Skeletal muscle satellite cell (primary cell): Measurements from ENCODE around the gene CACNA1B.

Source experiments
- H3K27me3 ChIP-seq: 2 replicates; pipeline ENCODE4 v1.7.0; 2013; ENCODE audit warnings: low read length; ENCODE audit not compliant: control insufficient read depth, insufficient read depth
- H3K36me3 ChIP-seq: 2 replicates; pipeline ENCODE4 v1.7.0; 2013; ENCODE audit warnings: mild to moderate bottlenecking, control low read depth, low read length; ENCODE audit not compliant: insufficient read depth
- H3K4me1 ChIP-seq: 2 replicates; pipeline ENCODE4 v1.7.0; 2013; ENCODE audit warnings: low read length; ENCODE audit not compliant: control insufficient read depth, insufficient read depth
- H3K4me2 ChIP-seq: 2 replicates; pipeline ENCODE4 v1.7.0; 2013; ENCODE audit warnings: mild to moderate bottlenecking, low read length
- H3K4me3 ChIP-seq: 2 replicates; pipeline ENCODE4 v1.7.0; 2013; ENCODE audit warnings: low read length
- H3K9ac ChIP-seq: 2 replicates; pipeline ENCODE4 v1.7.0; 2013; ENCODE audit warnings: mild to moderate bottlenecking, low read depth, low read length, moderate library complexity
- H3K9me3 ChIP-seq: replicated peaks from 2 replicates; pipeline ENCODE4 v1.7.0; 2013; ENCODE audit warnings: mild to moderate bottlenecking, control low read depth, low read length

Gene CACNA1B

GRCh38 chr9:138009016-138009802, 131.6 kb downstream of the CACNA1B start:
- no peaks in the 10 kb centered on the region for H3K27me3 ChIP-seq
- no peaks in the 10 kb centered on the region for H3K9me3 ChIP-seq
- no peaks in the 10 kb centered on the region for H3K4me1 ChIP-seq
- H3K4me2 ChIP-seq, result no peak overlapping the region
- no peak overlapping the region for H3K4me3 ChIP-seq
- H3K36me3 ChIP-seq, result no peaks in the 10 kb centered on the region
- no peak overlapping the region for H3K9ac ChIP-seq

GRCh38 chr9:138009803-138010690, 132.5 kb downstream of the CACNA1B start:
- Histone ChIP-seq H3K27me3 (no peaks in the 10 kb centered on the region), H3K9me3 (no peaks in the 10 kb centered on the region), H3K4me3 (no peak overlapping the region)

DNA sequence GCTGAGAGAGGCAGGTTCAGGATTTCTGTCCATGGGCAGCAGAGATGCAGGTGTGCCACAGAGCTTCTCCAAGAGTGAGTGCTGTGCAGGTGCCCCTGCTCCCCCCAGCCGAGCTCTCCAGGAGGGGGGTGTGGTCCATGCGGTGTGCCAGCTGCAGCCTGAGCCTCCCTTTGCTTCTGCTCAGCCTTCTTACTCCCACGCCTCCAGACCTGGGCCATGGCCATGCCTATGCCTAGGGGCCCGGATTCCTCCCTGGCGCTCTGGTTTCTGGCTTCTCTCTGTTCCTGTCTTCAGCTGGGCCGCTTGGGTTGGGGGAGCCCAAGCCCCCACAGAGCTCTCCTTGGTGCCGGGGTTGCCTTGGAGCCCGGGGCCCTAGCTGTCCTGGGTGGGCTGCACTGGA, 133.3 kb downstream of the CACNA1B start:
- no peak overlapping the region for H3K9ac ChIP-seq
- H3K36me3 ChIP-seq, result no peaks in the 10 kb centered on the region
- no peaks in the 10 kb centered on the region for H3K9me3 ChIP-seq
- no peaks in the 10 kb centered on the region for H3K4me1 ChIP-seq
- H3K4me3 ChIP-seq, result no peak overlapping the region
- no peaks in the 10 kb centered on the region for H3K27me3 ChIP-seq
- no peak overlapping the region for H3K4me2 ChIP-seq

More at GRCh38 chr9:138009803-138010690, 132.5 kb downstream of the CACNA1B start:
- no peaks in the 10 kb centered on the region for H3K36me3 ChIP-seq
- no peak overlapping the region for H3K9ac ChIP-seq
- no peak overlapping the region for H3K4me2 ChIP-seq
- H3K4me1 ChIP-seq, result no peaks in the 10 kb centered on the region

DNA sequence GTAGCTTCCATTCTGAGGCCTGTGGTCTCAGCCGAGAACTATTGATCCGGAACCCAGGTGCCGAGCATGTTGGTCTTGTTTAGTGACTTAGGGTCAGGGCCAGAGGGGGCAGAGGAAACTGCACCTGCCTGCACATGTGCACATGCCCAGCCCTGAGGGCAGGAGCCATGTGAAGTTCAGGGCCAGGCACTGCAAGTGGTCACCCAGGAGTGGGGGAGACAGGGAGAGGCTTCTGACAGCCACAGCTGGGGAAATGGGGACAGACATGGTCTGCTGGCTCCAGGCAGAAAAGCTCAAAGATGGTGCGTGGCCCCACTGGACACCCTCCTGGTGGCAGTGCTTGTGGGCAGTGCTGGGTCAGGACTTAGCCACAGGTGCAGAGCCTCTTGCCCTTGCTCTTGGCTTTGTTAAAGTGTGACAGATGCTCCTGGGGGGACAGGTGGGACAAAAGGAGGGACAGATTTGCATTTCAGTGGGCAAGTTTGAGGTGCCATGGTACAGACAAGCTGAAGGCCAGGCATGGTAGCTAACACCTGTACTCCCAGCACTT, 134.4 kb downstream of the CACNA1B start:
- Histone ChIP-seq H3K36me3 (no peaks in the 10 kb centered on the region), H3K4me1 (no peaks in the 10 kb centered on the region), H3K4me3 (no peak overlapping the region), H3K9me3 (no peaks in the 10 kb centered on the region), H3K9ac (no peak overlapping the region), H3K4me2 (no peak overlapping the region), H3K27me3 (no peaks in the 10 kb centered on the region)

DNA sequence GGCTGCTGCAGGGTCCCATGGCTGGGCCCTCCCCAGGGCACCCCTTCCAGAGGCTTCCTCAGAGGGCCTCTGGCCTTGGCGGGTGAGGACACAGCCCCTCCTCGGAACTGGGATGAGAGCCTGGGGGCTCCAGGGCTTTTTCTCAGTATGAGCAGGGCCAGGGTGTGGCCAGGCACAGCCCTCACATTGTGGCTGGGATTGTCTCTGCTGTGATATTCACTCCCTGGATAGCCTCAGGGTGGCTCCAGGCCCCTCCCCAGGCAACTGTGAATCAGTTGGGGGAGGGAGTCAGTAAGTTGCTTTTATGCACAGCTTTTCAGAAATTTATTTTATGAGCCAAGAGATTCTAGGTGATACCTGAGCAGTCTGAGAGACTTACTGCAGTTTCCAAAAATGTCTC, 135.7 kb downstream of the CACNA1B start:
- Histone ChIP-seq H3K4me2 (no peak overlapping the region), H3K27me3 (no peaks in the 10 kb centered on the region), H3K9me3 (no peaks in the 10 kb centered on the region), H3K4me1 (no peaks in the 10 kb centered on the region), H3K36me3 (no peaks in the 10 kb centered on the region), H3K4me3 (no peak overlapping the region), H3K9ac (no peak overlapping the region)

DNA sequence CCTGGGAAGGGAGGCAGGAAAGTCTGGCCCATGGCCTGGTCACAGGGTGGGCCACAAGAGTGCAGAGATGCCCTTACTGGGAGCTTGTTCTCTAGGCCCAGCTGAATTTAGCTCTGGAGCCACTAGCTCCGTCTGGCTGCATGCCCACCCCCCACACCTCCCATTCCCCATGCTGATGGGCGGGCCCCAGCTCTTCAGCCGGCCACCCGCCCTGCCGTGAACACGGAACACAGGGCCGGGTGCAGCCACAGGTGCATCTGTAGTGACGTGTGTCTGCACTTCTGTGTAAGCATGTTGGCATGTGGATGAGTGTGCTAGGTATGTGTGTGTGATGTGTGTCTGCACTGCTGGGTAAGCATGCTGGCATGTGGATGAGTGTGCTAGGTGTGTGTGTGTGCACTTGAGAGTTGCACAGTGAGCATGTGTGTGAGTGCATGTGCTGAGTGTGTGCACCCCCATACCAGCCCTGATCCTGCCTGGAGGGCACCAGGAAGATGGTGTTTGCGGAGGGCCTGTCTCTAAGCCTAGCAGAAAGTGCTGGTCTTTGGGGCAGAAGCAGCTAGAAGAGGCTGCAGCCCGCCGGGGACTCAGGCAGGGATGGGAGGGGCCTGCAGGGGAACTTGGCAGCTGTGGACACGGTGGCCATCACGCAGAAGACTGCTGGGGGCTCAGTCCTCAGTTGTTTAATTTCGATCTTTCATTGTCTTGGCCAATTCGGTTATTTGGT, 136.4 kb downstream of the CACNA1B start:
- no peaks in the 10 kb centered on the region for H3K36me3 ChIP-seq
- no peak overlapping the region for H3K4me3 ChIP-seq
- no peaks in the 10 kb centered on the region for H3K9me3 ChIP-seq
- H3K9ac ChIP-seq, result no peak overlapping the region
- no peaks in the 10 kb centered on the region for H3K27me3 ChIP-seq
- H3K4me1 ChIP-seq, result no peaks in the 10 kb centered on the region
- H3K4me2 ChIP-seq, result no peak overlapping the region

DNA sequence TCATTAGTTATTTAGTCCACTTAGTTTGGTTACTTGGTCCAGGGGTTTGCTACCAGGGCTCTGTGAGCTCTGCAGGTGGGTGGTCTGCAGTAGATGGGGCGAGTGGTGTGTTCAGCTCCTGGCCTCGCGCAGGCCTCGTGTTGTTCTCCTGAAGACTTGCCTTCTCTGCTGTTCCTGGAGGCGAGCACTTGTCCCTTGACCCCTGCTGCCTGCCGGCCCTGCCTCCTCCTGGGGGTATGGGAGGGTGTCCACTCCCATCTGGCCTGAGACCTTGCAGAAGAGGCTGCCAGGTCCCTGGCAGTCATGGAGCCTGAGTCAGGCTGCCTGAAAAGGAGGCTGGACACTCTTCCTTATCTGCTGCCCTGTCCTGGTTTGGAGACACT, 137.0 kb downstream of the CACNA1B start:
- H3K4me3 ChIP-seq, result no peak overlapping the region
- no peaks in the 10 kb centered on the region for H3K27me3 ChIP-seq
- H3K4me1 ChIP-seq, result no peaks in the 10 kb centered on the region
- no peak overlapping the region for H3K9ac ChIP-seq
- no peaks in the 10 kb centered on the region for H3K36me3 ChIP-seq
- H3K4me2 ChIP-seq, result no peak overlapping the region
- no peaks in the 10 kb centered on the region for H3K9me3 ChIP-seq

DNA sequence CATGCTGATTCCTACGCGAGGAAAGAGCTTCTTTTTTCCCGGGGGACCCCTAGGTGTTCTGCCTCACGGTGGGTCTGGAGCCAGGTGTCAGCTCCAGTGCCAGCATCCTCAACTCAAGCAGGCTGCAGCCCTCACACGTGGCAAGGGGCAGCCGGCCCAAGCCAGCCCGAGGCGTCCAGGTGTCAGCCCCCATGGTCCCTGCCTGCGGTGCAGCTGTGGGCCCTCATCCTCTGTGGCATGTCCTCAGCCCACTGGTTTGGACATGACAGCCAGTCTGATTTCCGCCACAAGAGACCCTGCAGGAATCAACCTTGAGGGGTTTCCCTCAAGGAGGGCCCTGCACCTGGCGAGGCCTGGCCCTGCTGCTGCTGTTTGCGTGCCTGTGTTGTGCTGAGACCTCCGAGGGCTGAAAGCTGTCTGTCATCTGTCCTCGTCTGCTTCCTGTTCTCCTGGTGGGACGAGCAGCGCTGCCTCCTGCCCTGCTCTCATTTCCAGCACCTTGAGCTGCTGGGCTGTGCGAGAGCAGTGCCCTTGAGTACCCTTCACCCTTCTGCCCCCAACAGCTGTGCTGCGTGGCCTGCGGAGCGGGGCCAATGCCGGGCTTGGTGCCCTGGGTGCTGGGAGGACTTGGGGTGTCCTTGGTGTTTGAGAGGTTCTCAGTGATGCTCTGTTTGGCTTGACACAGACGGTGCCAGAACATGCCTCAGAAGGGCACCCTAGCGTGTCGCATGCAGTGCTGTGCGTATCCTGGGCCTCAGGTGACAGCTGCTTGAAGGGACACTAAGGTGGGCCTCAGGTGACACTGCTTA, 137.6 kb downstream of the CACNA1B start:
- no peaks in the 10 kb centered on the region for H3K27me3 ChIP-seq
- no peak overlapping the region for H3K9ac ChIP-seq
- H3K36me3 ChIP-seq, result no peaks in the 10 kb centered on the region
- H3K4me2 ChIP-seq, result no peak overlapping the region
- no peaks in the 10 kb centered on the region for H3K9me3 ChIP-seq
- no peaks in the 10 kb centered on the region for H3K4me1 ChIP-seq
- no peak overlapping the region for H3K4me3 ChIP-seq

- Histone ChIP-seq H3K9me3 (no peaks in the 10 kb centered on the region), H3K9ac (no peak overlapping the region), H3K36me3 (no peaks in the 10 kb centered on the region), H3K4me3 (no peak overlapping the region), H3K27me3 (peaks cover 2% of the 10 kb centered on the region), H3K4me2 (no peak overlapping the region), H3K4me1 (no peaks in the 10 kb centered on the region)
Observed at GRCh38 chr9:138016406-138017187, 139.0 kb downstream of the CACNA1B start.

- Histone ChIP-seq H3K27me3 (peaks cover 8% of the 10 kb centered on the region), H3K4me1 (no peaks in the 10 kb centered on the region), H3K9ac (no peak overlapping the region), H3K4me3 (no peak overlapping the region), H3K36me3 (no peaks in the 10 kb centered on the region), H3K4me2 (no peak overlapping the region), H3K9me3 (no peaks in the 10 kb centered on the region)
Observed at GRCh38 chr9:138017200-138017599, 139.6 kb downstream of the CACNA1B start.
